Measurements from ENCODE around the gene TBC1D5. TPM values are rescaled to one million over a fixed set of nuclear protein-coding genes. Genes with fewer than 3 reads are reported as not detected.

Gene TBC1D5
- total RNA-seq, 4 donors from 2014 or later = 29.2 to 114 (median 53.4) TPM

DNA sequence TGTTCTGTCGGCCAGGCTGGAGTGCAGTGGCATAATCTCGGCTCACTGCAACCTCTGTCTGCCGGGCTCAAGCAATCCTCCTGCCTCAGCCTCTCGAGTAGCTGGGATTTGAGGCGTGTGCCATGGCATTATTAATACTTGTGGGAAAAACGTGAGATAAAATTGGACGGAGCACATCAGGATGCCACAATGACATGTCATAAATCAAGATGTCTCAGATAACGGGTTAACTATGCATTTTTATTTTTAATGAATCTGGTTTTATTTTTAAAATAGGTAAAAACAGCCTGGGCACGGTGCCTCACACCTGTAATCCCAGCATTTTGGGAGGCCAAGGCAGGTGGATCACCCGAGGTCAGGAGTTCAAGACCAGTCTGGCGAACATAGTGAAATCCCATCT lies 212.8 kb downstream of the TBC1D5 start:
- Histone ChIP-seq H3K36me3 (no peaks in the 10 kb centered on the region), H3K9me3 (no peaks in the 10 kb centered on the region), H3K4me1 (no peaks in the 10 kb centered on the region), H3K27ac (no peak overlapping the region), H3K27me3 (no peaks in the 10 kb centered on the region), H3K4me3 (no peak overlapping the region)
- DNase-seq = no peak
- TF ChIP-seq, protein P1, sequence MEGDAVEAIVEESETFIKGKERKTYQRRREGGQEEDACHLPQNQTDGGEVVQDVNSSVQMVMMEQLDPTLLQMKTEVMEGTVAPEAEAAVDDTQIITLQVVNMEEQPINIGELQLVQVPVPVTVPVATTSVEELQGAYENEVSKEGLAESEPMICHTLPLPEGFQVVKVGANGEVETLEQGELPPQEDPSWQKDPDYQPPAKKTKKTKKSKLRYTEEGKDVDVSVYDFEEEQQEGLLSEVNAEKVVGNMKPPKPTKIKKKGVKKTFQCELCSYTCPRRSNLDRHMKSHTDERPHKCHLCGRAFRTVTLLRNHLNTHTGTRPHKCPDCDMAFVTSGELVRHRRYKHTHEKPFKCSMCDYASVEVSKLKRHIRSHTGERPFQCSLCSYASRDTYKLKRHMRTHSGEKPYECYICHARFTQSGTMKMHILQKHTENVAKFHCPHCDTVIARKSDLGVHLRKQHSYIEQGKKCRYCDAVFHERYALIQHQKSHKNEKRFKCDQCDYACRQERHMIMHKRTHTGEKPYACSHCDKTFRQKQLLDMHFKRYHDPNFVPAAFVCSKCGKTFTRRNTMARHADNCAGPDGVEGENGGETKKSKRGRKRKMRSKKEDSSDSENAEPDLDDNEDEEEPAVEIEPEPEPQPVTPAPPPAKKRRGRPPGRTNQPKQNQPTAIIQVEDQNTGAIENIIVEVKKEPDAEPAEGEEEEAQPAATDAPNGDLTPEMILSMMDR (IDR thresholded peaks at IDR 0.05) = no peak
- TF ChIP-seq POLR2A (IDR thresholded peaks at IDR 0.05) = no peak

DNA sequence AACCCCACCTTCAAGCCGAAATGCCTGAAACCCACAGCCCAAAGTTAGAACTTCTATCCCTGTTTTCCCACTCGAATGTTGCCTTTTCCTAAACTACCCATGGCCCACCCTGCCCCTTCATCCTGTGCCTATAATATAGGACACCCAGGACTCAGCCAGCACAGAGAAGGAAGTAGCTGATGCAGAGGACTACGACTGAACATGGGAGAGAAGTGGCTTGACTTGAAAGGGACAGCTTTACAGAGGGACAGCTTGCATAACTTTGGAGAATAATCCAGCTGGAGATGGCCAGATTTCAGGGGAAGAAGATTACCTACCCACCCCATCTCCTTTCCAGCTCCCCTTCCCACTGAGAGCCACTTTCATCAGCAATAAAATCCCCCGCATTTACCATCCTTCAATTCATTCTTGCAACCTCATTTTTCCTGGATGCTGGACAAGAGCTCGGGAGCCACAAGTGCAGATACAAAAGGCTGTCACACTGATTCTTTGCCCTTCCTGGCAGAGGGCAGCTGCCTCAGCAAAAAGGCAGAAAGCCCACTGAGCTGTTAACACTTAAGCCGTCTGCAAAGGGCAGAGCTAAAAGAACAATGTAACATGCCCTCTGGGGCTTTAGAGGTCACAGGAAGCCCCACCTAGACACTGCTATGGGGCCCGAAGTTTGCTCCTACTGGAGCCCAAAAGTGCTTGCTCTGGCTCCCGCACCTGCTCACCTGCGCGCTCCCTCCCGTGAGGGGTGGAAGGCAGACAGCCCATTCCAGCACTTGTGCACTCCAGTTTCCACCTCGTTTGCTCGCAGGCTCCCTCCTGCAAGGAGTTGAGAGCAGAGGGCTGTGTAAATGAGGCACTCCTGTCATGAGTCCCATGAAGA lies 224.0 kb downstream of the TBC1D5 start:
- Histone ChIP-seq H3K4me3 (no peak overlapping the region), H3K27me3 (no peaks in the 10 kb centered on the region), H3K9me3 (no peaks in the 10 kb centered on the region), H3K4me1 (no peaks in the 10 kb centered on the region), H3K27ac (no peak overlapping the region), H3K36me3 (no peaks in the 10 kb centered on the region)
- TF ChIP-seq, protein P1 (IDR thresholded peaks at IDR 0.05) = no peak
- TF ChIP-seq POLR2A (IDR thresholded peaks at IDR 0.05) = no peak
- peak in 1 of 3 donors; percentile 44 for DNase-seq

DNA sequence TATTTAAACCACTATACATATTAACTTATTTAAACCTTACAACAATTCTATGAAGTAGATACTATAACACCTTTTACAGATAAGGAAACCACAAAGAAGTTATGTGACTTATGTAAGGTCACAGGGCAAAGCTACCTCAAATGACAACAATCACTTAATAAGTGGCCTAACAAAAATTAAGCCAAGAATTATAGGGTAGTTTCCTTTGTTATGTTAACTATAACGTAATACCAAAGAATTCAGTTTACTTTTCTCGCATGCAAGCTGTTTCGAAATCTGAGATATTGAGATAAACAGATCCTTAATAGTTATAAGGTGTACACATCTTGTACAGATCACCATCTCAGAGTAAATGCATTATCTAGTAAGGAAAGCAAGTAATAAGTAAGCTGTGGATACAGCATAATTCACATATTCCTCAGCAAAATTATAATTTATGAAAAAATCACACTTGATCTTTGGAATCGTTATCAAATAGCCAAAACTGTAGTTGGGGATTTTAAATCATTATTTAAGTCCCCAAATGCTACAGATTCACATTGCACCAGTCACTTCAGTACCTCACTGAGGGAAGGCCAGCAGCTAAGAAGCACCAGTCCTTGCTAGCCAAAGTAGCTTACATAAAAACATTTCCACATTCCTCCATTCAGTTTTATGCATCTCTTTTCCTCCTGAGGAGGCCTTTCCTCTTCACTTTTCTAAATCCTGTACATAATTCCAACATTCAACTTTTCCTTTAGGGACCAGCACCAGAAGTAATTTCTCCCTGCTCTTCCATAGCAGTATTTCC lies 226.8 kb downstream of the TBC1D5 start:
- no peak overlapping the region for H3K4me3 ChIP-seq
- TF ChIP-seq, protein P1 (IDR thresholded peaks at IDR 0.05) = no peak
- TF ChIP-seq POLR2A (IDR thresholded peaks at IDR 0.05) = no peak
- no peaks in the 10 kb centered on the region for H3K4me1 ChIP-seq
- no peak overlapping the region for H3K27ac ChIP-seq
- no peaks in the 10 kb centered on the region for H3K9me3 ChIP-seq
- no peaks in the 10 kb centered on the region for H3K27me3 ChIP-seq
- no peak for DNase-seq
- no peaks in the 10 kb centered on the region for H3K36me3 ChIP-seq

DNA sequence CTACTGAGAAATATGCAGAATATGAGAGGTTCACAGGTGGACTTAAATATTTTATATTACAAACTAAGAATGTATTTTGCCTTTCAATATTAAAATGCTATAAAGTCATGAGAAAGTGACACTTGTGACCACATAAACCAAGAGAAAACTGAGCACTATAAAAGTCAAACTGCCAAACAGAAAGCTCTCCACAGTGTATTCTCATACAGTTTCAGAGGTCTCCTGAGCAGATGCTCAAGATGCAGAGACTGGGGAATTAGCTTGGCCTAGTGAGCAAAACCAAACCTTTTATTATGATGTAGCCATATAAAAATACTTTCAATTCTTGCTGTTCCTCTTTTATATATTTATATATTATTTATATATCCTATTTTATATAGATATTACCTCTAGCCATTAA lies 227.8 kb downstream of the TBC1D5 start:
- no peak for DNase-seq
- TF ChIP-seq, protein P1 (IDR thresholded peaks at IDR 0.05) = no peak
- TF ChIP-seq POLR2A (IDR thresholded peaks at IDR 0.05) = no peak
- H3K27ac ChIP-seq = no peak overlapping the region
- no peaks in the 10 kb centered on the region for H3K36me3 ChIP-seq
- H3K9me3 ChIP-seq = no peaks in the 10 kb centered on the region
- no peak overlapping the region for H3K4me3 ChIP-seq
- no peaks in the 10 kb centered on the region for H3K4me1 ChIP-seq
- no peaks in the 10 kb centered on the region for H3K27me3 ChIP-seq

DNA sequence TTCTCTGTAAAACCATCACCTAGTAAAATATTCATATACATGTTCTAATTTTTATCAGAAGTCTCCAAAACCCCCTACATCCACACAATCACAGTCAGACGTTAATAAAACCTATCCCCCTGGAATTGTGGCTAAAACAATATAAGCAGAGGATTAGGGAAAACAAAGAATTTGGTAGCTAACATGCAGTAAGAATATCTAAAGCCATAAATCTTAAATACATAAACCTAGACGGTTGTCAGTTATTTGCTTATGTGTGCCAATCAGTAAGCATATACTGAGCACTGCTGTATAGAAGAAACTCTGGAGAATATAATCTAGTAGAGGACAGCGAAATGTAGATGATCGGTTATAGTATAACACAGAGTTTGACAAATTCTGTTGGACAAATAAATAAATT lies 232.2 kb downstream of the TBC1D5 start:
- Histone ChIP-seq H3K9me3 (no peaks in the 10 kb centered on the region), H3K27me3 (no peaks in the 10 kb centered on the region), H3K4me1 (no peaks in the 10 kb centered on the region), H3K36me3 (no peaks in the 10 kb centered on the region), H3K27ac (no peak overlapping the region), H3K4me3 (no peak overlapping the region)
- TF ChIP-seq, protein P1 (IDR thresholded peaks at IDR 0.05) = no peak
- no peak for TF ChIP-seq POLR2A (IDR thresholded peaks at IDR 0.05)
- DNase-seq = no peak
